Epithelial cell of esophagus (primary cell): Measurements from ENCODE around the gene NTM.

ENCODE experiments used
- DNase-seq: peaks from one replicate; pipeline ENCODE4 v3.0.0; 2010; ENCODE audit warnings: low read depth
- H3K4me3 ChIP-seq: 2 replicates; pipeline ENCODE4 v1.5.1; 2011; ENCODE audit warnings: mild to moderate bottlenecking, low read length, control low read depth
- TF ChIP-seq, protein P1 (sequence below): IDR thresholded peaks from 2 replicates; pipeline ENCODE4 v1.5.1; 2011; ENCODE audit warnings: low read depth, mild to moderate bottlenecking, low read length, control low read depth, inconsistent platforms; ENCODE audit not compliant: insufficient read depth; ENCODE audit errors: missing control alignments

NTM gene

GRCh38 chr11:131833366-131833765, 463.0 kb downstream of the NTM start:
- no peak overlapping the region for H3K4me3 ChIP-seq
- TF ChIP-seq, protein P1, sequence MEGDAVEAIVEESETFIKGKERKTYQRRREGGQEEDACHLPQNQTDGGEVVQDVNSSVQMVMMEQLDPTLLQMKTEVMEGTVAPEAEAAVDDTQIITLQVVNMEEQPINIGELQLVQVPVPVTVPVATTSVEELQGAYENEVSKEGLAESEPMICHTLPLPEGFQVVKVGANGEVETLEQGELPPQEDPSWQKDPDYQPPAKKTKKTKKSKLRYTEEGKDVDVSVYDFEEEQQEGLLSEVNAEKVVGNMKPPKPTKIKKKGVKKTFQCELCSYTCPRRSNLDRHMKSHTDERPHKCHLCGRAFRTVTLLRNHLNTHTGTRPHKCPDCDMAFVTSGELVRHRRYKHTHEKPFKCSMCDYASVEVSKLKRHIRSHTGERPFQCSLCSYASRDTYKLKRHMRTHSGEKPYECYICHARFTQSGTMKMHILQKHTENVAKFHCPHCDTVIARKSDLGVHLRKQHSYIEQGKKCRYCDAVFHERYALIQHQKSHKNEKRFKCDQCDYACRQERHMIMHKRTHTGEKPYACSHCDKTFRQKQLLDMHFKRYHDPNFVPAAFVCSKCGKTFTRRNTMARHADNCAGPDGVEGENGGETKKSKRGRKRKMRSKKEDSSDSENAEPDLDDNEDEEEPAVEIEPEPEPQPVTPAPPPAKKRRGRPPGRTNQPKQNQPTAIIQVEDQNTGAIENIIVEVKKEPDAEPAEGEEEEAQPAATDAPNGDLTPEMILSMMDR: no peak

DNA sequence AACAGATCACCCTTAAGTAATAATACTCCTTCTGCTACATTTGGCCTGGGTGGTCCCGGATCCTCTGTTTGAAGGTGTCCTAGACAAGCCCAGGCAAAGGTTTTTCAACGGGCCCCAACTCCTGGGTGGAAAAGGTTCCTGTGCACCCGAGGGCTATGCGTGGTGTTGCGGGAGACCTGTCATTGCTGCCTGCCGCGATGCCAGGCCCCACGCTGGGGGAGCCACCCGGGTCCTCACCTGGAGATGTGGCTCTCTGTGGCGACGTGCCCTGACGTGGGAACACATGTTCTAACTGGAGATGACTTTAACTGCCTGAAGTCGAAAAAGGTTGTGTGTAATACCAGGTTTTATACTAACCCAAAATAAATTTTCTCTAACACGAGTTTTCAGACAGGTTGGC, 467.1 kb downstream of the NTM start:
- H3K4me3 ChIP-seq: no peak overlapping the region
- DNase-seq: no peak
- TF ChIP-seq, protein P1: no peak

More at GRCh38 chr11:131833366-131833765, 463.0 kb downstream of the NTM start:
- DNase-seq: no peak

- DNase-seq: no peak
- TF ChIP-seq, protein P1: no peak
- no peak overlapping the region for H3K4me3 ChIP-seq
Observed at GRCh38 chr11:131838016-131838415, 467.6 kb downstream of the NTM start.

DNA sequence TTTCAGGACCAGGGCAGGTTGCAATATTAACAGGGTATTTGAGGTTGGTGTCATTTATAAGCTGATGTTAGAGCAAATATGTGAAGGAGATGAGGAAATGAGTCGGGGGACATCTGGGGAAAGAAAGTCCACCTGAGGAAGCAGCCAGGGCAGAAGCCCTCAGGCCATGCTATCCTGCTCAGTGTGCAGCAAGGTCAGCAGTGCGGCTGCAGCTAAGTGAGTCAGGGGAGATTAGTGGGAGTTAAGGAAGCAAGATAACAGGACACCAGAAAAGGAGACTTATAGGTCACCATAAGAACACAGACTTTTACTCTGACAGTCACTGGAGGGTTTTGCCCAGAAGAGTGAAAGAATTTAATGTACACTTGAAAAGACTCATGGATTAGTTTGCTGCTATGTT, 468.9 kb downstream of the NTM start:
- no peak for DNase-seq
- TF ChIP-seq, protein P1: no peak
- H3K4me3 ChIP-seq: no peak overlapping the region

- H3K4me3 ChIP-seq: no peak overlapping the region
- TF ChIP-seq, protein P1: no peak
- no peak for DNase-seq
Observed at GRCh38 chr11:131840545-131840944, 470.1 kb downstream of the NTM start.

- no peak overlapping the region for H3K4me3 ChIP-seq
- DNase-seq: no peak
- TF ChIP-seq, protein P1: no peak
Observed at GRCh38 chr11:131841028-131841427, 470.6 kb downstream of the NTM start.

- DNase-seq: no peak
- TF ChIP-seq, protein P1: no peak
- H3K4me3 ChIP-seq: no peak overlapping the region
Observed at GRCh38 chr11:131841925-131842635, 471.7 kb downstream of the NTM start.
